Osteoblast (primary cell): ENCODE data around the gene PCED1A. TPM values are rescaled to one million over a fixed set of nuclear protein-coding genes. Genes with fewer than 3 reads are reported as not detected.

Experiments used
- DNase-seq: peaks from one replicate; pipeline ENCODE4 v3.0.0; 2011; ENCODE audit warnings: low spot score, mixed read lengths; ENCODE audit not compliant: insufficient read length; ENCODE audit errors: missing footprints
- H2AFZ ChIP-seq: 2 replicates; pipeline ENCODE4 v1.6.0; 2011; ENCODE audit warnings: mild to moderate bottlenecking, low read length
- H3K27ac ChIP-seq: 2 replicates; pipeline ENCODE4 v1.5.1; 2011; ENCODE audit warnings: mild to moderate bottlenecking, low read depth, low read length, moderate library complexity
- H3K27me3 ChIP-seq: 2 replicates; pipeline ENCODE4 v1.6.0; 2012; ENCODE audit warnings: mild to moderate bottlenecking, control low read depth, inconsistent platforms, low read length, moderate library complexity; ENCODE audit not compliant: insufficient read depth
- H3K36me3 ChIP-seq: 2 replicates; pipeline ENCODE4 v1.5.1; 2011; ENCODE audit warnings: mild to moderate bottlenecking, low read length, control low read depth, moderate library complexity; ENCODE audit not compliant: insufficient read depth
- H3K4me1 ChIP-seq: 2 replicates; pipeline ENCODE4 v1.5.1; 2011; ENCODE audit warnings: mild to moderate bottlenecking, low read length, control low read depth, moderate library complexity; ENCODE audit not compliant: insufficient read depth
- H3K4me2 ChIP-seq: 2 replicates; pipeline ENCODE4 v1.6.0; 2011; ENCODE audit warnings: mild to moderate bottlenecking, low read length; ENCODE audit not compliant: insufficient read depth
- H3K4me3 ChIP-seq: fragments of 200-600 bp; sonication (generic); 3 replicates; pipeline ENCODE4 v1.5.1; 2012; ENCODE audit warnings: mild to moderate bottlenecking, low read length, inconsistent platforms; ENCODE audit not compliant: insufficient read depth
- H3K79me2 ChIP-seq: 2 replicates; pipeline ENCODE4 v1.6.0; 2012; ENCODE audit warnings: mild to moderate bottlenecking, low read length, control low read depth, inconsistent platforms; ENCODE audit not compliant: insufficient read depth
- H3K9me3 ChIP-seq: 2 replicates; pipeline ENCODE4 v1.5.1; 2011; ENCODE audit warnings: low read depth, low read length, control low read depth
- H4K20me1 ChIP-seq: 2 replicates; pipeline ENCODE4 v1.6.0; 2012; ENCODE audit warnings: mild to moderate bottlenecking, low read length, control low read depth; ENCODE audit not compliant: insufficient read depth
- CTCF ChIP-seq: IDR thresholded peaks from 2 replicates; pipeline ENCODE4 v1.5.1; 2011; ENCODE audit warnings: mild to moderate bottlenecking, low read depth, low read length, moderate library complexity; ENCODE audit errors: extremely low read depth
- total RNA-seq: library from RNA; depleted of rRNA; stranded (reverse); fragments of >200 nt; gene quantifications from 2 replicates; pipeline ENCODE4 v1.2.3, GENCODE V29; 2012

The PCED1A gene
- total RNA-seq, 1 donor, result 24.2 TPM

- no peaks in the 10 kb centered on the region for H3K4me1 ChIP-seq
Observed at GRCh38 chr20:2797136-2797983, 43.1 kb downstream of the PCED1A start.

GRCh38 chr20:2796011-2796660, 44.3 kb downstream of the PCED1A start:
- peaks cover 3% of the 10 kb centered on the region for H4K20me1 ChIP-seq

More at GRCh38 chr20:2797136-2797983, 43.1 kb downstream of the PCED1A start:
- Histone ChIP-seq H3K4me2 (no peak overlapping the region), H3K4me3 (no peak overlapping the region), H3K27ac (no peak overlapping the region), H2AFZ (no peak overlapping the region), H4K20me1 (peaks cover 3% of the 10 kb centered on the region), H3K36me3 (no peaks in the 10 kb centered on the region), H3K79me2 (no peaks in the 10 kb centered on the region), H3K27me3 (peaks cover 63% of the 10 kb centered on the region), H3K9me3 (no peaks in the 10 kb centered on the region)
- peak; percentile 77 for DNase-seq
- TF ChIP-seq CTCF, result no peak

DNA sequence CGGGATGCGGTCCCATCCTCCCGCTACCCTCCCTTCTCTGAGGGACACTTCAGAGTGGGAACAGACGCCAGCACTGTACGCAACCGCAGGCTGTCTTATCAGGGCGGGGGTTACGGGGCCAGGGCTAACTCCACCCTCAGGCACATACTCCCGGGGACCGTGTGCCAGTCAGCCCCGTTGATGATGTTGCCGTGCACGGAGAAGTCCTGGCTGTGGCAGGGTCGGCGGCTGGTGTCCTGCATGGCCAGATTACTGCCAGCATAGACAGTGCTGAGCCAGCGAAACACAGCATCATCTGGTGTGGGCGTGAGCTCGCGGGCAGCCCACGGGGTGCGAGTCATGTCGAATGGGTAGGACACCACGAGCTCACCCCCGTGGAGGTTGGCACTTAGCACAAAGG, 45.0 kb downstream of the PCED1A start:
- TF ChIP-seq CTCF, result no peak
- no peak overlapping the region for H3K4me2 ChIP-seq
- peaks cover 3% of the 10 kb centered on the region for H4K20me1 ChIP-seq
- no peaks in the 10 kb centered on the region for H3K79me2 ChIP-seq
- no peaks in the 10 kb centered on the region for H3K36me3 ChIP-seq
- no peaks in the 10 kb centered on the region for H3K4me1 ChIP-seq
- H3K9me3 ChIP-seq, result no peaks in the 10 kb centered on the region
- DNase-seq, result peak; percentile 35
- no peak overlapping the region for H3K27ac ChIP-seq
- peaks cover 56% of the 10 kb centered on the region for H3K27me3 ChIP-seq
- no peak overlapping the region for H3K4me3 ChIP-seq
- H2AFZ ChIP-seq, result no peak overlapping the region

More at GRCh38 chr20:2796011-2796660, 44.3 kb downstream of the PCED1A start:
- no peaks in the 10 kb centered on the region for H3K36me3 ChIP-seq
- no peak for TF ChIP-seq CTCF
- peaks cover 62% of the 10 kb centered on the region for H3K27me3 ChIP-seq
- no peak overlapping the region for H3K4me2 ChIP-seq
- H3K4me3 ChIP-seq, result no peak overlapping the region
- DNase-seq, result peak; percentile 54
- H2AFZ ChIP-seq, result no peak overlapping the region
- H3K9me3 ChIP-seq, result no peaks in the 10 kb centered on the region
- no peaks in the 10 kb centered on the region for H3K79me2 ChIP-seq
- no peaks in the 10 kb centered on the region for H3K4me1 ChIP-seq
- H3K27ac ChIP-seq, result no peak overlapping the region

DNA sequence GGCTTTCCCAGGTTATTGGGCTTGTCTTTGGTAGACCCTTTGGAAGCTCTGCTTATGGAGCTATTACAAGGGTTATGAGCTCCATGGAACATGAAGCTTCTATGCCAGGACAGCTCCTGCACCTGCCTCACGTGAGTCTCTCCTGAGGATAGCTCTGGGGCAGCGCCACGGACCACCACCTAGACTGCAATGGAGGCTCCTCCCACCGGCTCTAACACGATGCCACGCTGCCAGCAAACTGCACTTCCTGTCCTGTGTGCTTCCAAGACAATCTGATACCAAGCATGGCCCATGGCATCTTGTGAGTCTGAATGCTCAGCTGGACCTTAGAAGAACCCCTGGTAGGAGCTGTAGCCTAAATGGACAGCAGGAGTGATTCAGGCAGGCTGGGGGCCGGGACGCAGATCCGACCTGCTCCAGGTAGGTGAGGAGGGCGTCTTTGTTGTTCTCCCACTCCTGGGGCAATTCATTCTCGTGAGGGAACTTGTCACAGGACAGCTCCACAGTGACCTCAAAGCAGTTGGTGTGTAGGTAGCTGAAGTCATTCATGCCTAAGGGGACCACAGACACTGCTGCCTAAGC, 45.5 kb downstream of the PCED1A start:
- peaks cover 56% of the 10 kb centered on the region for H3K27me3 ChIP-seq

More for the DNA sequence above, 45.5 kb downstream of the PCED1A start:
- no peaks in the 10 kb centered on the region for H3K9me3 ChIP-seq
- no peak overlapping the region for H3K4me2 ChIP-seq
- no peaks in the 10 kb centered on the region for H3K36me3 ChIP-seq
- H3K79me2 ChIP-seq, result no peaks in the 10 kb centered on the region
- H2AFZ ChIP-seq, result no peak overlapping the region
- H3K4me3 ChIP-seq, result no peak overlapping the region
- H3K4me1 ChIP-seq, result no peaks in the 10 kb centered on the region
- no peak for TF ChIP-seq CTCF
- H4K20me1 ChIP-seq, result peaks cover 3% of the 10 kb centered on the region
- DNase-seq, result peak; percentile 78
- no peak overlapping the region for H3K27ac ChIP-seq
